OCI-LY1 (cell line): ENCODE results near the gene EEPD1.

Experiments used
- H2AFZ ChIP-seq: fragments of 200-600 bp; sonication (generic), shearing (Covaris generic); 2 replicates; pipeline ENCODE4 v1.6.0; 2014; ENCODE audit warnings: antibody characterized with exemption, mild to moderate bottlenecking, low read length
- H3F3A ChIP-seq: fragments of 200-600 bp; sonication (generic), shearing (Covaris generic); 2 replicates; pipeline ENCODE4 v1.6.0; 2014; ENCODE audit warnings: mild to moderate bottlenecking, antibody characterized with exemption, low read length, moderate library complexity; ENCODE audit not compliant: insufficient read depth
- H3K27ac ChIP-seq: fragments of 200-600 bp; sonication (generic); 2 replicates; pipeline ENCODE4 v1.5.1; 2014; ENCODE audit warnings: low read length, mixed run types, mild to moderate bottlenecking, low read depth; ENCODE audit not compliant: poor library complexity, severe bottlenecking
- H3K27me3 ChIP-seq: fragments of 200-600 bp; sonication (generic); 2 replicates; pipeline ENCODE4 v1.6.0; 2014; ENCODE audit warnings: antibody characterized with exemption, mild to moderate bottlenecking, low read length, moderate library complexity; ENCODE audit not compliant: insufficient read depth
- H3K36me3 ChIP-seq: fragments of 200-600 bp; sonication (generic); 2 replicates; pipeline ENCODE4 v1.6.1; 2014; ENCODE audit warnings: mild to moderate bottlenecking, antibody characterized with exemption, low read length, moderate library complexity, mixed read lengths; ENCODE audit not compliant: insufficient read depth
- H3K4me1 ChIP-seq: fragments of 200-600 bp; sonication (generic); 2 replicates; pipeline ENCODE4 v1.5.1; 2014; ENCODE audit warnings: mild to moderate bottlenecking, low read length, moderate library complexity; ENCODE audit not compliant: insufficient read depth, severe bottlenecking
- H3K4me2 ChIP-seq: fragments of 200-600 bp; sonication (generic), shearing (Covaris generic); 2 replicates; pipeline ENCODE4 v1.6.1; 2014; ENCODE audit warnings: low read length
- H3K4me3 ChIP-seq: fragments of 200-600 bp; sonication (generic); 2 replicates; pipeline ENCODE4 v1.5.1; 2014; ENCODE audit warnings: low read length, low read depth, mild to moderate bottlenecking, mixed read lengths; ENCODE audit not compliant: poor library complexity, severe bottlenecking
- H3K79me2 ChIP-seq: fragments of 200-600 bp; shearing (Covaris generic); 2 replicates; pipeline ENCODE4 v1.6.1; 2016; ENCODE audit warnings: mixed run types, low read length, mixed read lengths; ENCODE audit not compliant: insufficient read depth
- H3K9ac ChIP-seq: fragments of 200-600 bp; sonication (generic), shearing (Covaris generic); 2 replicates; pipeline ENCODE4 v1.6.1; 2014; ENCODE audit warnings: mild to moderate bottlenecking, low read length, mixed read lengths
- H3K9me2 ChIP-seq: fragments of 200-600 bp; sonication (generic), shearing (Covaris generic); 2 replicates; pipeline ENCODE4 v1.6.1; 2014; ENCODE audit warnings: low read depth, mild to moderate bottlenecking, low read length, mixed read lengths
- H3K9me3 ChIP-seq: fragments of 200-600 bp; shearing (Covaris generic); 2 replicates; pipeline ENCODE4 v1.6.1; 2014; ENCODE audit warnings: low read length, mixed read lengths
- H4K20me1 ChIP-seq: fragments of 200-600 bp; sonication (generic), shearing (Covaris generic); 2 replicates; pipeline ENCODE4 v1.6.0; 2016; ENCODE audit warnings: mild to moderate bottlenecking, low read length; ENCODE audit not compliant: insufficient read depth
- EZH2 ChIP-seq: fragments of 200-600 bp; sonication (generic), shearing (Covaris generic); IDR thresholded peaks from 2 replicates; pipeline ENCODE4 v1.8.0; 2017; ENCODE audit warnings: borderline replicate concordance, mixed run types, mild to moderate bottlenecking, antibody characterized with exemption, low read length, moderate library complexity, mixed read lengths
- TF ChIP-seq, protein P1 (sequence below): fragments of 200-600 bp; sonication (generic), shearing (Covaris generic); IDR thresholded peaks from 2 replicates; pipeline ENCODE4 v1.5.1; 2017; ENCODE audit warnings: mild to moderate bottlenecking, antibody characterized with exemption, low read length, moderate library complexity, mixed read lengths

The EEPD1 gene

DNA sequence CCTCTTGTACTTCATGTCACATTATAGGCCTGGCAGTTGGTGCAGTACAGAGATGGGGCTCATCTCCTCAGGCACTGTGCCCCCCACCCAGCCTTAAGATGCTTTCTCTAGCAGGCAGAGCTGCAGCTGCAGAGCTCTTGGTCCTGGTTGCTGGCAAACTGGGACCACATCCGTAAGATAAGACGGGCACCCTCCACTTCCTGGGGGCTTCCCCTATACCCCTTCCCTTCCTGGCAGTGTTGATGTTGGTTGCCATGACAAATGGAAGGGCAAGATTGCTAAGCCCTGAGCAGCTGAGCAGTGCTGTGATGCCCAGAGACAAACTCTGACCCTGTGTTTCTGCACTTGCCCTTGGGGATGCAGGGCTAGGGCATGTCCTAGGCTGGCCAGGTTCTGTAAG, 133.2 kb downstream of the EEPD1 start:
- Histone ChIP-seq H3K9me3 (no peaks in the 10 kb centered on the region), H2AFZ (no peak overlapping the region), H4K20me1 (no peaks in the 10 kb centered on the region), H3K4me2 (no peak overlapping the region), H3K79me2 (no peaks in the 10 kb centered on the region), H3K9ac (no peak overlapping the region), H3K36me3 (no peaks in the 10 kb centered on the region), H3K9me2 (no peaks in the 10 kb centered on the region), H3K4me3 (no peak overlapping the region), H3K27me3 (no peaks in the 10 kb centered on the region), H3F3A (no peaks in the 10 kb centered on the region), H3K27ac (peak overlapping the region; percentile 59), H3K4me1 (peaks cover 70% of the 10 kb centered on the region)
- TF ChIP-seq, protein P1, sequence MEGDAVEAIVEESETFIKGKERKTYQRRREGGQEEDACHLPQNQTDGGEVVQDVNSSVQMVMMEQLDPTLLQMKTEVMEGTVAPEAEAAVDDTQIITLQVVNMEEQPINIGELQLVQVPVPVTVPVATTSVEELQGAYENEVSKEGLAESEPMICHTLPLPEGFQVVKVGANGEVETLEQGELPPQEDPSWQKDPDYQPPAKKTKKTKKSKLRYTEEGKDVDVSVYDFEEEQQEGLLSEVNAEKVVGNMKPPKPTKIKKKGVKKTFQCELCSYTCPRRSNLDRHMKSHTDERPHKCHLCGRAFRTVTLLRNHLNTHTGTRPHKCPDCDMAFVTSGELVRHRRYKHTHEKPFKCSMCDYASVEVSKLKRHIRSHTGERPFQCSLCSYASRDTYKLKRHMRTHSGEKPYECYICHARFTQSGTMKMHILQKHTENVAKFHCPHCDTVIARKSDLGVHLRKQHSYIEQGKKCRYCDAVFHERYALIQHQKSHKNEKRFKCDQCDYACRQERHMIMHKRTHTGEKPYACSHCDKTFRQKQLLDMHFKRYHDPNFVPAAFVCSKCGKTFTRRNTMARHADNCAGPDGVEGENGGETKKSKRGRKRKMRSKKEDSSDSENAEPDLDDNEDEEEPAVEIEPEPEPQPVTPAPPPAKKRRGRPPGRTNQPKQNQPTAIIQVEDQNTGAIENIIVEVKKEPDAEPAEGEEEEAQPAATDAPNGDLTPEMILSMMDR = no peak
- TF ChIP-seq EZH2 = no peak

DNA sequence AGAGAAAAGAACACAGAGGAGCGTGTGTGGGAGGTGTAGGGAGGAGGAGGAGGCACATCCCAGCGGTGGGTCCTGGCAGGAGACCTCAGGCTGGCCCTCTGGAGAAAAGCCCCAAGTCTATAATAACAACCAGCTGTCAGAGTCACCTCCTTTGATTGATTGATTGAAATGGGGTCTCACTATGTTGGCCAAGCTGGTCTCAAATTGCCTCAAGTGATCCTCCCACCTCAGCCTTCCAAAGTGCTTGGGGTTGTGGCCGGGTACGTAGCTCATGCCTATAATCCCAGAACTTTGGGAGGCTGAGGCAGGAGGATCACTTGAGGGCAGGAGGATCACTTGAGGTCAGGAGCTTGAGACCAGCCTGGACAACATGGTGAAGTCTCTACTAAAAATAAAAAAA, 133.6 kb downstream of the EEPD1 start:
- Histone ChIP-seq H3K9ac (no peak overlapping the region), H4K20me1 (no peaks in the 10 kb centered on the region), H3K4me1 (peaks cover 67% of the 10 kb centered on the region), H3K9me3 (no peaks in the 10 kb centered on the region), H3K27ac (peak overlapping the region; percentile 59), H2AFZ (no peak overlapping the region), H3K36me3 (no peaks in the 10 kb centered on the region), H3F3A (no peaks in the 10 kb centered on the region), H3K27me3 (no peaks in the 10 kb centered on the region), H3K79me2 (no peaks in the 10 kb centered on the region), H3K4me2 (no peak overlapping the region), H3K4me3 (no peak overlapping the region), H3K9me2 (no peaks in the 10 kb centered on the region)
- TF ChIP-seq EZH2 = no peak
- TF ChIP-seq, protein P1 = no peak

DNA sequence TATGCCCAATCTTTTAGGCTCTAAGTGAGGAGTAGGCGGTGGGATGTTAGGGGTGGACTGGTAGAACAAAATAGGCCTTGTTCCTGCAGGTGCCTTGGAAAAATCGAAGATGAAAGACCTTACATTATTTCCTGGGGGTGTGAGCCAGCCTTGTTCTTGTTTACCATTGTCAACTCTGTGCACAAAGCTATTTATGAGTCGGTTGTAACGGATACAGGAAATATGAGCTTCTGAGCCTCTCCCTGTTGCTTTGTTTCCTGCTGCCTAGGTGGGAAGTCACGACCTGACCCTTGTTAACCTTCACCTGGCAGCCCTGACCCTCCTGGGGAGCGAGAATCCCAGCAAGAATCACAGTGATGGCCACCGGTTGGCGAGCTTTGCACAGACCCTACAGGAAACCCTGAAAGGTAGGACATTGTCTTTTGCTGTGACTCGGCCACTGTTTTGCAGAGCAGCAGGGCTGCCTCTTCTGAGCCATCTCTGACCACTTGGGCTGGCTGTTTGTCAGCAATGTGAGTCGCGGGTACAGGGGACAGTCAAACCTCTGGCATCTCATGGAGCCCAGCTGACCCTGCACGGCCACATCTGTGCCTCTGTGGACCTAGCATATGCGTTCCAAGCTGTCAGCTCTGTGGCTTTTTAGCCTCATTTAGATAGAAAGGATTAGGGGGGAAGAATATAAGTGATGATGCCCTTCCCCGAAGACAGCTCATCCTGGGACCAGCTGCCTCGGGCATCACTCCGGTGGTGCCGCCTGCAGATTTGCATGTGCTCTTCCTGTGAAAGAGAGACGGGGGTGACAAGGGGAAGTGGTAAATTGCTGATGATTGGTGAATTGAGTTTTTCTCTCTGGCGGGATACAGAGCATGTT, 134.6 kb downstream of the EEPD1 start:
- no peak overlapping the region; the same call in 1 of the 2 replicates for H3K9ac ChIP-seq
- H3K9me3 ChIP-seq = no peaks in the 10 kb centered on the region
- H3F3A ChIP-seq = no peaks in the 10 kb centered on the region
- no peak overlapping the region for H3K4me3 ChIP-seq
- peak overlapping the region; percentile 79 for H3K27ac ChIP-seq
- H3K27me3 ChIP-seq = no peaks in the 10 kb centered on the region
- no peaks in the 10 kb centered on the region for H3K9me2 ChIP-seq
- no peaks in the 10 kb centered on the region for H3K36me3 ChIP-seq
- H4K20me1 ChIP-seq = no peaks in the 10 kb centered on the region
- H3K4me2 ChIP-seq = peak overlapping the region; percentile 19; the same call in 1 of the 2 replicates
- H2AFZ ChIP-seq = no peak overlapping the region
- no peaks in the 10 kb centered on the region for H3K79me2 ChIP-seq
- peaks cover 59% of the 10 kb centered on the region for H3K4me1 ChIP-seq
- TF ChIP-seq, protein P1 = no peak
- no peak for TF ChIP-seq EZH2
